ENCODE data around the gene VIPR1.

VIPR1 gene

GRCh38 chr3:42502429-42503250 is at the start of gene VIPR1:
Gene VIPR1 (plus strand): TSS chr3:42502643. CDS start chr3:42502736, 93 bp downstream.
- no peak for DNase-seq (ENCODE audit: low read depth)

- no peak for DNase-seq (ENCODE audit: low read depth)
These were observed 46.2 kb upstream of the VIPR1 start for GRCh38 chr3:42456211-42456610.

GRCh38 chr3:42459151-42459550 is 43.3 kb upstream of the VIPR1 start:
- DNase-seq (ENCODE audit: low read depth): no peak

GRCh38 chr3:42461762-42462161 is 40.7 kb upstream of the VIPR1 start:
- no peak for DNase-seq (ENCODE audit: low read depth)

GRCh38 chr3:42463093-42463492 is 39.4 kb upstream of the VIPR1 start:
- no peak for DNase-seq (ENCODE audit: low read depth)

- DNase-seq (ENCODE audit: low read depth): no peak
These were observed 34.3 kb upstream of the VIPR1 start for GRCh38 chr3:42468111-42468510.

GRCh38 chr3:42472555-42472954 is 29.9 kb upstream of the VIPR1 start:
- no peak for DNase-seq (ENCODE audit: low read depth)

- DNase-seq (ENCODE audit: low read depth): no peak
These were observed 29.1 kb upstream of the VIPR1 start for GRCh38 chr3:42473083-42473932.

- DNase-seq (ENCODE audit: low read depth): no peak
These were observed 26.0 kb upstream of the VIPR1 start for GRCh38 chr3:42476225-42477125.

- no peak for DNase-seq (ENCODE audit: low read depth)
These were observed 24.7 kb upstream of the VIPR1 start for GRCh38 chr3:42477696-42478095.

- DNase-seq (ENCODE audit: low read depth): no peak
These were observed 23.6 kb upstream of the VIPR1 start for GRCh38 chr3:42478830-42479229.

GRCh38 chr3:42486814-42487565 is 15.5 kb upstream of the VIPR1 start:
- DNase-seq (ENCODE audit: low read depth): no peak

GRCh38 chr3:42488687-42489086 is 13.8 kb upstream of the VIPR1 start:
- DNase-seq (ENCODE audit: low read depth): no peak

GRCh38 chr3:42489116-42489936 is 13.1 kb upstream of the VIPR1 start:
- no peak for DNase-seq (ENCODE audit: low read depth)

- no peak for DNase-seq (ENCODE audit: low read depth)
These were observed 12.6 kb upstream of the VIPR1 start for GRCh38 chr3:42489937-42490227.

- DNase-seq (ENCODE audit: low read depth): no peak
These were observed 12.2 kb upstream of the VIPR1 start for GRCh38 chr3:42490243-42490642.

GRCh38 chr3:42491881-42492507 is 10.4 kb upstream of the VIPR1 start:
- DNase-seq (ENCODE audit: low read depth): no peak

- no peak for DNase-seq (ENCODE audit: low read depth)
These were observed 9.8 kb upstream of the VIPR1 start for GRCh38 chr3:42492508-42493080.

- DNase-seq (ENCODE audit: low read depth): no peak
These were observed 9.2 kb upstream of the VIPR1 start for GRCh38 chr3:42493126-42493797.
